HG03025 (cell line): ENCODE measurements around the gene TFEC.

ENCODE experiments used
- ATAC-seq: cut with Tn5 transposase; IDR thresholded peaks from one replicate; pipeline ENCODE4 v1.9.1; 2021; ENCODE audit warnings: mild to moderate bottlenecking, moderate library complexity; ENCODE audit not compliant: unreplicated experiment, low FRiP score

Gene TFEC

GRCh38 chr7:115997221-115997620, 33.3 kb downstream of the TFEC start:
- no peak for ATAC-seq

GRCh38 chr7:115995701-115996100, 34.9 kb downstream of the TFEC start:
- ATAC-seq: no peak

DNA sequence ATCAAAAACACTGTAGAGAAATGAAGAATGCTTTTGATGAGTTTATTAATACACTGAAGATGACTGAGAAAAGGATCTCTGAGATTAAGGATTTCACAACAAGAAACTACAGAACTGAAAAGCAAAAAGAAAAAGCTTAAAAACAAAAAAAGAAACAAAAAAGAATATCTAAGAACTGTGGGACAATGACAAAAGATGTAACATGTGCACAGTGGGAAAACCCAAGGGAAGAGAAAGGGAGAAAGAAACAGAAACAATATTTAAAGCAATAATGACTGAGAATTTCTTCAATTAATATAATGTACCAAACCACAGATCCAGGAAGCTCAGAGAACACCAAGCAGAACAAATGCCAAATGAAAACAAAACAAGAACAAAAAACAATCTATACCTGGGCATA, 42.2 kb downstream of the TFEC start:
- ATAC-seq: no peak

GRCh38 chr7:115987486-115987885, 43.1 kb downstream of the TFEC start:
- ATAC-seq: no peak

- no peak for ATAC-seq
Observed at GRCh38 chr7:115984105-115984504, 46.5 kb downstream of the TFEC start.

GRCh38 chr7:115980159-115980558, 50.4 kb downstream of the TFEC start:
- no peak for ATAC-seq

DNA sequence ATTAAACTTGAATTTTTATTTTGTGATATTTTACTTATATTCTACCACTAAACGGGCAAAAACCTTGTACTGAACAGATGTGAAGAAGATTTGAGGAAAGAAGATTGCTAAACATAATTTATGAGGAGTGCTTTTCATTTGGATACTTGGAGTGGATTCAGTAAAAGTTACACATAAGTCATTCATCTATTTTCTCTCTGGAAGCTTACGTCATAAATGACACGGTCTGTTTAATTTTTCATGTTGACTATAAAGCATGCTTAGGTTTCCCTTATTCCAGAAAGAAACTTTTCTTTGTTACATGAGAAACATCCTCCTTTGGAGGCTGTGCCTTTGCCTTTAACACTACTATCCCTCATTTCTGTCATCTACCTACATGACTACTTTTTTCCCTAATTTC, 53.9 kb downstream of the TFEC start:
- ATAC-seq: no peak

- no peak for ATAC-seq
Observed at GRCh38 chr7:115975766-115976165, 54.8 kb downstream of the TFEC start.

DNA sequence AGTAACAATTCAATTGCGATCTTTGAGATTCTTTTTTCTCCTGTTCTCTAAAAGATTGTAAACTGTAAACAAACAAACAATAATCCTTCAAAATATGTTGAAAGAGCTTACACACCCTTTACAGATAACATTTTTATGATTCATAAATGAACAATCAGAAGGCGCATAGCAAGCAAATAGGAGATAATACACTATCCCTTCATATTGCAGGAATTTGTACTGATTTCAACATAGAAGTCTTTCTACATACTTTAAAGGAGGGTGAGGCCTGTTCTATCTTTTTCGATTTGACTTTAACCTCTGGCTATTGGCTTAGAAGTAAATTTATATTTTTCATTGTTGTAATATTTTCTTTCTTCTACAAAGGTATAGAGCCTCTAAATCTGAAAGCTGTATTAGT, 57.2 kb downstream of the TFEC start:
- no peak for ATAC-seq

DNA sequence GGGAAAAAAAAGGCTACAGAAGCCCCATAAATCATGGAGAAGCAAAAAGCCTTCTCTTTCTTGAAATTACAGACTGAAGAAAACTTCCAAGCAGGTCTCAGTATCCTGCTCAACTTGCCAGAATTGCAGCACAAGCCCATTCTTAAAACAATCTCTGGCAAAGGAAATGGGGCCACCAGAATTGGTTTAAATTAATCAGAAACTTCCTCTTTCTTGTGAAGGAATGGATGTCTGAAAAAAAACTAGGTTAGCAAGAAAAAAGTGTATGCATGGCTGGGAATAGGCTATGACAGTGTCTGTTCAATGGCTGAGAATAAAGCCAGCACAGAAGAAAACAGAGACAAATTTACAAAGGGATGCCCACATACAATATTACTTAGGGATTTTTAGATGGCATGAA, 59.1 kb downstream of the TFEC start:
- no peak for ATAC-seq

DNA sequence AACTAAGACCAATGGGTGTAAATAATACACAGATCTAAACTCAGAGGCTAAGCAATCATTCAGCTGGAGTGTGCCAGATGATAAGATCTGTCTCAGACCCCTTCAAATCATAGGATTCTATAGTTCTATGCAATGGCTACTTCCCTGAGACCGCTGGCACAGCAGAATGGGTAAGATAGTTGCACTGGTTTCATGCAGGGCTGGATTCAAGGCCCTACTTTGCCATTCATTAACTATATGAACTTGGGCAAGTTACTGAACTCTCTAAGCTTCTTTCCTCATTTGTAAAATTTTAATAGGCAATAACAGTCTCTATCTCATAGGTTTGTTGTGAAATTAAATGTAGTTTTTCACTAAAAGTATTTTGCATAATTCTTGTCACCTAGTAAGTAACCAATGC, 62.0 kb downstream of the TFEC start:
- ATAC-seq: no peak

GRCh38 chr7:115968171-115968570, 62.4 kb downstream of the TFEC start:
- no peak for ATAC-seq

DNA sequence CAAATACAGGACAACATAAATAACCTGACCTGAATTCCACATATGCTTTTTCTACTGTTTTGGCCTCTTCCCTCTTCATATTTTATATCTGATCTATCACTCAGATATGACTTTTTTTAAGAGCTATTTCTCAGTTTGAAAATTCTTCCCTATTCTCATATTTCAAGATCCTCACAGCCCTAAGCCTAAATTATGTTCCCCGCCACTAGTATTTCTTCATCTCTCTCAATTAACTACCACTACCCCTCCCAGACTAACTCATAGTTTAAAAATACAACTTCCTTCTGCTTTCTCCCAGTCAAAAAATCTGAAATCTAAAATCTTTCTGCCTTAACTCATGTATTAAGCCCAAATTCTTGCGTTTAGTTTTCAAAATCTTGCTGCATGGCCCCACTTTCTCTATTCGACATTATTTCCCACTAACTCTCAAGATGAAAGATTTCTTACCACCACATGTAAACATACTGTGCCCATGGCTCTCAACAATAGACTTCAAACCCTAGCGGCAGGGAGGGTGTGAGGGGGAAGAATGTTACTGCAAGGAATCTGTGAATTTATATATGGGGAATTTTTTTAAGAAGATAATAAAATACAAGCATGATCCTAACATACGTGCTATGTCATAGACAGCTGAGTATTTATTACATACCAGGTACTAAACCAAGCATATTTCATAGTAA, 64.6 kb downstream of the TFEC start:
- ATAC-seq: no peak

GRCh38 chr7:115965236-115965635, 65.3 kb downstream of the TFEC start:
- no peak for ATAC-seq

GRCh38 chr7:115964799-115965198, 65.8 kb downstream of the TFEC start:
- ATAC-seq: no peak

GRCh38 chr7:115962340-115962739, 68.2 kb downstream of the TFEC start:
- no peak for ATAC-seq

DNA sequence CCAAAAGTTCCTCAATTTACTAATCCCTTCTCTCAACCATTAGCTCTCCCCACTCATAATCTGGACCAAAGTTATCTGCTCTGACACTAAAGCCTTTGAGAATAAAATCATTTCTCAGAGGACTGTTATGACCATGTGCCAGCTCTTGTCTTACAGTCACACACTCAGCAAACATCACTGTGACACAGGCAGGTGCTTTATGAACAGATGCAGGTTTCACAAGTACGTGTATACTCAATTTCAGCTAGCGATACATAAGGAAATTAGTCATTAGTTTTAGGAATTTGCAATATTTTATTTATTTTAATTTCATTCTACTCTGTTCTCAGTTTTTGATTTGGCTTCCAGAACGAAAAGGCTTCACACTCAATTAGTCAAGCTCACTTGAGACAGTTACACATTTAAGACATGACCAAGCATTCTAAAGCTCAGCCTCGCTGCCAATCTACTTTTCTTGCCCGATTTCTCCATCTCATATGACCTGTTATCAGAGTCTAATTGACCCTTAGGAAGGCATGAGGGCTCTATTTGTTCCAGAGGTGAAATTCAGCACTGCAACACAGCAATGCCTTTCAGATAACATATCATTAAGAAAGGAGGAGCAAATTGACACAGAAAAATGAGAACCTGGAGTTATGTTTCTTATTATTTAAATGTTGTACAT, 76.8 kb downstream of the TFEC start:
- no peak for ATAC-seq

GRCh38 chr7:115952832-115953231, 77.7 kb downstream of the TFEC start:
- no peak for ATAC-seq

DNA sequence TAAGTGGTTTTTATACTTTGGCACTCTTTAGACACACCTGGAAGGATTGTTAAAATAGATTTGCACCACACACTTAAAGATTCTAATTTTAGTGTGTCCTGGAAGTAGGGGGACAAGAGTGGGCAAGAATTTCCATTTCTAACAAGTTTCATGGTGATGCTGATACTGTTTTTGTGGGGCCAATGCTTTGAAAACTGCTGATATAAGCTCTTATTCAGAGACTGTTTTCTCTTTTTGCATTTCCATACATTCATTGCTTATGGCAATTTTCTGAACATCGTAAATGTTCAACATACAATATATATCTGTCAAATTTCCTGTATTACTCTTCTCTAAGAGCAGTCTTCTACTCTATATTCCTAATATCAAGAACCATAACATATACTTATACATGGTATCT, 79.0 kb downstream of the TFEC start:
- no peak for ATAC-seq

GRCh38 chr7:115941703-115942268, 88.8 kb downstream of the TFEC start:
- ATAC-seq: no peak

DNA sequence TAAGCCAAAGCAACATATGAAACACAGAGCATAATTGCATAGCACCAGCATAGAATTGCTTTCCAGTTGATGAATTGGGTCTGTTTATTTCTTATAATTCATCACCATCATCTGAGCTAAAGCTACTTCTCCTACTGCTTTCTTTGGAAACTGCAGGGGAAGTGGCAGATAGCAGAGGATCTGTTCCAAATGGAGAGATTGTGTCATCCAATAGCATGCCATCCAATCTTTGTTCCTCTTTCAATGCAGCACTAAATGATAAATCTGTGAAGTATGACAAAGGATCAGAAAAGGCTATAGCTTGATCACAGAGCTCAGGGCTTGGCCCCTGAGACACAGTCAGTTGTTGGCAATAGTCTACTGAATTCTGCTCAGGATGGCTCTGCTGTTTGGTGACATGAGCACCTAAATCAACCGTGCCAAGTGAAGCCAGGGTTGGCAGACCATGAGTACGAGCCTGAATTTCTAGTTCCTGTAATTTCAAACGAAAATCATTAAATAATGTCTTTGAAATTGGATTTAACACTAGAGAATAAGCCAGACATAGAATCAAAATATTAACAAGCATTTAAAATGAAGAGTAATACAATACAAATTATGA, 90.0 kb downstream of the TFEC start:
- ATAC-seq: no peak

DNA sequence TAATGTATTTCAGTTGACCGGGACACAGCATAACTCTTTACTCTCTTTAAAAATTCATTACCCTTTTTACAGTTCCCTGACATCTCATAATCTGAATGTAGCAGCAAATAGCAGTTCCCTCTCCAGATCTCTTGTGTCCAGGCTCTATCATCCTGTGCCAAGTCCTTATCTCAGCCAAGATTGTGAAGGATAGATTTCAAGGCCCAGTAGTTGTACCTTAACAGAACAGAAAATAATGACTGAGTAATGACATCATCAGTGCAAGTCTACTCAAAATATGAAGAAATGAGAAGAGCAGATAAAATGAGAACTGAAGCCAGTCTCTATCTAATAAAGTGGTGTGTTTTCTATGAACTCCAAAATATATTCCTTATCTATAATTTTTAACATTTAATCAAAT, 92.6 kb downstream of the TFEC start:
- no peak for ATAC-seq
